GM11168 (cell line): ENCODE measurements around the gene PTPRN2.

ENCODE experiments used
- in situ Hi-C: fragments of 300-500 bp; cut with MboI; formaldehyde crosslinking; loops from one replicate; pipeline ENCODE4 v1.12.0; 2022; ENCODE audit warnings: low sequenced_read_pairs; ENCODE audit not compliant: unreplicated experiment

The PTPRN2 gene

GRCh38 chr7:157622000-157622399, 965.6 kb downstream of the PTPRN2 start:
- in situ Hi-C loops = no loop called here

GRCh38 chr7:157621131-157621681, 966.4 kb downstream of the PTPRN2 start:
- in situ Hi-C loops = no loop called here

- in situ Hi-C loops = no loop called here
Measured at GRCh38 chr7:157620616-157621015, 967.0 kb downstream of the PTPRN2 start.

GRCh38 chr7:157619753-157620525, 967.7 kb downstream of the PTPRN2 start:
- in situ Hi-C loops = no loop called here

GRCh38 chr7:157618823-157619606, 968.6 kb downstream of the PTPRN2 start:
- in situ Hi-C loops = no loop called here

GRCh38 chr7:157618091-157618726, 969.4 kb downstream of the PTPRN2 start:
- in situ Hi-C loops = no loop called here

GRCh38 chr7:157617401-157617800, 970.2 kb downstream of the PTPRN2 start:
- in situ Hi-C loops = no loop called here

GRCh38 chr7:157616931-157617330, 970.7 kb downstream of the PTPRN2 start:
- in situ Hi-C loops = no loop called here

- in situ Hi-C loops = no loop called here
Measured at GRCh38 chr7:157616426-157616825, 971.2 kb downstream of the PTPRN2 start.

- in situ Hi-C loops = no loop called here
Measured at GRCh38 chr7:157615852-157616251, 971.8 kb downstream of the PTPRN2 start.

GRCh38 chr7:157615101-157615817, 972.4 kb downstream of the PTPRN2 start:
- in situ Hi-C loops = no loop called here

- in situ Hi-C loops = no loop called here
Measured at GRCh38 chr7:157614457-157615020, 973.1 kb downstream of the PTPRN2 start.

- in situ Hi-C loops = no loop called here
Measured at GRCh38 chr7:157613575-157614322, 973.9 kb downstream of the PTPRN2 start.

GRCh38 chr7:157612664-157613561, 974.7 kb downstream of the PTPRN2 start:
- in situ Hi-C loops = no loop called here

GRCh38 chr7:157612009-157612663, 975.5 kb downstream of the PTPRN2 start:
- in situ Hi-C loops = no loop called here

GRCh38 chr7:157611341-157611740, 976.3 kb downstream of the PTPRN2 start:
- in situ Hi-C loops = no loop called here

- in situ Hi-C loops = no loop called here
Measured at GRCh38 chr7:157610671-157611295, 976.8 kb downstream of the PTPRN2 start.
